ENCODE measurements around the gene ALDH1A2. TPM values are rescaled to one million over a fixed set of nuclear protein-coding genes. Genes with fewer than 3 reads are reported as not detected.

The ALDH1A2 gene
- total RNA-seq, 6 donors from 2014 or later: 3.6 to 43.3 (median 6.9) TPM

GRCh38 chr15:58016581-58017175 is 48.8 kb downstream of the ALDH1A2 start:
- WGBS, 2 donors: 40 to 66% methylated on average over 2 of the region's 2 CpGs
- no peak overlapping the region for H3K4me3 ChIP-seq
- H3K9me3 ChIP-seq: no peaks in the 10 kb centered on the region
- no peaks in the 10 kb centered on the region for H3K36me3 ChIP-seq
- no peaks in the 10 kb centered on the region for H3K4me1 ChIP-seq
- H3K27me3 ChIP-seq: no peaks in the 10 kb centered on the region
- H3K27ac ChIP-seq: no peak overlapping the region
- DNase-seq: no peak
- TF ChIP-seq, protein P1, sequence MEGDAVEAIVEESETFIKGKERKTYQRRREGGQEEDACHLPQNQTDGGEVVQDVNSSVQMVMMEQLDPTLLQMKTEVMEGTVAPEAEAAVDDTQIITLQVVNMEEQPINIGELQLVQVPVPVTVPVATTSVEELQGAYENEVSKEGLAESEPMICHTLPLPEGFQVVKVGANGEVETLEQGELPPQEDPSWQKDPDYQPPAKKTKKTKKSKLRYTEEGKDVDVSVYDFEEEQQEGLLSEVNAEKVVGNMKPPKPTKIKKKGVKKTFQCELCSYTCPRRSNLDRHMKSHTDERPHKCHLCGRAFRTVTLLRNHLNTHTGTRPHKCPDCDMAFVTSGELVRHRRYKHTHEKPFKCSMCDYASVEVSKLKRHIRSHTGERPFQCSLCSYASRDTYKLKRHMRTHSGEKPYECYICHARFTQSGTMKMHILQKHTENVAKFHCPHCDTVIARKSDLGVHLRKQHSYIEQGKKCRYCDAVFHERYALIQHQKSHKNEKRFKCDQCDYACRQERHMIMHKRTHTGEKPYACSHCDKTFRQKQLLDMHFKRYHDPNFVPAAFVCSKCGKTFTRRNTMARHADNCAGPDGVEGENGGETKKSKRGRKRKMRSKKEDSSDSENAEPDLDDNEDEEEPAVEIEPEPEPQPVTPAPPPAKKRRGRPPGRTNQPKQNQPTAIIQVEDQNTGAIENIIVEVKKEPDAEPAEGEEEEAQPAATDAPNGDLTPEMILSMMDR (IDR thresholded peaks at IDR 0.05): no peak
- TF ChIP-seq EP300 (IDR thresholded peaks at IDR 0.05): no peak
- no peak for ATAC-seq (ENCODE audit: low FRiP score in 2 of 2)

GRCh38 chr15:58015565-58015964 is 49.9 kb downstream of the ALDH1A2 start:
- Histone ChIP-seq H3K4me1 (no peaks in the 10 kb centered on the region), H3K9me3 (no peaks in the 10 kb centered on the region), H3K36me3 (no peaks in the 10 kb centered on the region), H3K4me3 (no peak overlapping the region), H3K27ac (no peak overlapping the region), H3K27me3 (no peaks in the 10 kb centered on the region)
- 79 to 94% methylated on average over 1 of the region's 1 CpG for WGBS, 2 donors
- no peak for ATAC-seq (ENCODE audit: low FRiP score in 2 of 2)
- no peak for DNase-seq
- TF ChIP-seq EP300 (IDR thresholded peaks at IDR 0.05): no peak
- TF ChIP-seq, protein P1 (IDR thresholded peaks at IDR 0.05): no peak
- TF ChIP-seq POLR2AphosphoS5 (IDR thresholded peaks at IDR 0.05): no peak
- TF ChIP-seq POLR2A (IDR thresholded peaks at IDR 0.05): no peak

GRCh38 chr15:58014470-58014869 is 51.0 kb downstream of the ALDH1A2 start:
- Histone ChIP-seq H3K27ac (no peak overlapping the region), H3K4me1 (no peaks in the 10 kb centered on the region), H3K27me3 (no peaks in the 10 kb centered on the region), H3K4me3 (no peak overlapping the region), H3K9me3 (no peaks in the 10 kb centered on the region), H3K36me3 (no peaks in the 10 kb centered on the region)
- TF ChIP-seq POLR2AphosphoS5 (IDR thresholded peaks at IDR 0.05): no peak
- WGBS, 2 donors: 57 to 72% methylated on average over 1 of the region's 1 CpG
- DNase-seq (no peak), ATAC-seq (ENCODE audit: low FRiP score in 2 of 2) (no peak)

GRCh38 chr15:58014040-58014439 is 51.5 kb downstream of the ALDH1A2 start:
- H3K4me1 ChIP-seq: no peaks in the 10 kb centered on the region
- no peaks in the 10 kb centered on the region for H3K9me3 ChIP-seq
- no peaks in the 10 kb centered on the region for H3K27me3 ChIP-seq
- ATAC-seq (ENCODE audit: low FRiP score in 2 of 2): no peak
- TF ChIP-seq POLR2AphosphoS5 (IDR thresholded peaks at IDR 0.05): no peak
- TF ChIP-seq POLR2A (IDR thresholded peaks at IDR 0.05): no peak
- no peak for TF ChIP-seq EP300 (IDR thresholded peaks at IDR 0.05)
- TF ChIP-seq, protein P1 (IDR thresholded peaks at IDR 0.05): no peak
- no peaks in the 10 kb centered on the region for H3K36me3 ChIP-seq
- no peak overlapping the region for H3K27ac ChIP-seq
- 47 to 51% methylated on average over 4 of the region's 4 CpGs for WGBS, 2 donors
- no peak overlapping the region for H3K4me3 ChIP-seq
- no peak for DNase-seq

DNA sequence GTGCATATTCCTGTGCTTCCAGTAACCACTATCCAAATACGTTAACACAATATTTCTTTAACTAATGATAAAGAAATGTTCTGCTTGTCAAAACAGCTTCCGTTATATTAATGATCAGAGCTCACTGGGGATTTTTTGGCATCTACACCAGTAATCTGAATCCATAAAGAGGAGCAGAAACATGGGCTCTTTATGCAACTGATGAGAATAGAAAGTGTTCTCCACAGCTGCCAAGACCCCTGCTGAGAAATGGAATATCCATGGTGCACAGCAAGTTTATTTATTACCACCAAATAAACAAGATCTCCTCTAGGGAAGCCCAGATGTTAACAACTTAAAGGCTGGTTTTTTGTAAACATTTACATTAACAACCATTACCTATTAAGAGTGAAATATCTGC is 54.5 kb downstream of the ALDH1A2 start:
- Histone ChIP-seq H3K4me1 (no peaks in the 10 kb centered on the region), H3K4me3 (no peak overlapping the region), H3K27me3 (no peaks in the 10 kb centered on the region), H3K27ac (no peak overlapping the region), H3K36me3 (no peaks in the 10 kb centered on the region), H3K9me3 (no peaks in the 10 kb centered on the region)
- DNase-seq (no peak), ATAC-seq (ENCODE audit: low FRiP score in 2 of 2) (no peak)
- TF ChIP-seq POLR2AphosphoS5 (IDR thresholded peaks at IDR 0.05) (no peak), EP300 (IDR thresholded peaks at IDR 0.05) (no peak), POLR2A (IDR thresholded peaks at IDR 0.05) (no peak)
- TF ChIP-seq, protein P1 (IDR thresholded peaks at IDR 0.05): no peak
- 74 to 80% methylated on average over 2 of the region's 2 CpGs for WGBS, 2 donors
